A549 treated with dexamethasone at 1 μM for 4 hours (cell line): ENCODE results near the gene AMIGO2. TPM values are rescaled to one million over a fixed set of nuclear protein-coding genes. Genes with fewer than 3 reads are reported as not detected.

Source experiments
- total RNA-seq: library from RNA; stranded (reverse); fragments of 200-300 nt; extraction: Qiagen RNA extraction; gene quantifications from 5 replicates; pipeline ENCODE4 v1.2.3, GENCODE V29; 2022

The AMIGO2 gene, protein sequence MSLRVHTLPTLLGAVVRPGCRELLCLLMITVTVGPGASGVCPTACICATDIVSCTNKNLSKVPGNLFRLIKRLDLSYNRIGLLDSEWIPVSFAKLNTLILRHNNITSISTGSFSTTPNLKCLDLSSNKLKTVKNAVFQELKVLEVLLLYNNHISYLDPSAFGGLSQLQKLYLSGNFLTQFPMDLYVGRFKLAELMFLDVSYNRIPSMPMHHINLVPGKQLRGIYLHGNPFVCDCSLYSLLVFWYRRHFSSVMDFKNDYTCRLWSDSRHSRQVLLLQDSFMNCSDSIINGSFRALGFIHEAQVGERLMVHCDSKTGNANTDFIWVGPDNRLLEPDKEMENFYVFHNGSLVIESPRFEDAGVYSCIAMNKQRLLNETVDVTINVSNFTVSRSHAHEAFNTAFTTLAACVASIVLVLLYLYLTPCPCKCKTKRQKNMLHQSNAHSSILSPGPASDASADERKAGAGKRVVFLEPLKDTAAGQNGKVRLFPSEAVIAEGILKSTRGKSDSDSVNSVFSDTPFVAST
- 50.4 to 70.5 TPM (median 67.3 TPM) in 5 replicates for total RNA-seq

DNA sequence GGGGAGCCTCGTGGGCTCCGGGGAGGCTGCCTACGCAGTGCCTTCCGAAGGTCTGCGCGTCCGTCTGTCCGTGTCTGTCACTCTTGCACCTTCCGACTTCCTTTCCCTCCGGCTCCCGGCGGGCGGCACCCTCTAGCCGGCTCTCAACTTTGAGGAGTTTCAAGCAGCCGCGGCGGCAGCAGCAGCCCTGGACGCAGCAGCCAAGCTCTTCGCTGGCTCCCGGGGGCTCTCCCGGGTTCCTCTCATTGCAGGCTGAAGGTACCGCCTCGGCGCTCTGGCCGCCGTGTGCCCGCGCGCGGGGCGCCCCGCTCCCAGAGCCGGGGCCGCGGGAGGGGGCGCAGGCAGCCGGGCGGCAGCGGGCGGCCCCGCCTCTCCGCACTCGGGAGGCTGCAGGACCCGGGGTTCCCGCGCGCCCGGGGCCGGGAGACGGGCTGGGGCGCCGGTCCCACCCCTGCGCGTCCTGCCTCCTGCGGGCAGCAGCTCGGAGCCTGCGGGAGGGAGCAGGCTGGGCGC, at the start of gene AMIGO2, which contains the start of gene PCED1B:
TSS of gene AMIGO2 (minus strand) at position 492 of the 513 bp plus-strand sequence. CDS start 957 bp downstream, outside the sequence.
TSS of gene PCED1B (plus strand) at position 154 of the 513 bp plus-strand sequence. CDS start 155,443 bp downstream, outside the sequence.

Other genes with a start within 250 kb of the AMIGO2 start
- 14.2 to 17.8 TPM (median 15.5 TPM) in 5 replicates for gene PCED1B, start 338 bp downstream of the AMIGO2 start, total RNA-seq